ENCODE results near the gene HVCN1.
A peak's percentile ranks its signal among the peaks of the same experiment; 100 is the strongest.
"Not testable (repeated sequence)": the region's sequence is repeated elsewhere in the genome, so short reads cannot be mapped to it uniquely, and the experiment has no call there.

The HVCN1 gene

GRCh38 chr12:110737016-110737415 lies 48.1 kb upstream of the HVCN1 start:
- H3K36me3 ChIP-seq (ENCODE audit: control insufficient read depth in 2 of 2, insufficient read depth in 1 of 2, low read length in 2 of 2), result peaks cover 24 to 30% of the 10 kb centered on the region in 2 experiments; a peak in 2 of 3 replicates
- POLR2A ChIA-PET, result interaction anchor here (1.1 kb wide), 1 partner anchor 79 kb away, joined by 3 read pairs; no protein-coding TSS in a partner anchor
- 0 out of 2 replicates have a peak, but pooled peaks have one; percentile 6 for TF ChIP-seq PRDM10 (tag by site-specific recombination; IDR thresholded peaks at IDR 0.05)
- H3K4me3 ChIP-seq (ENCODE audit: low read depth, low read length); H3K27ac ChIP-seq (ENCODE audit: extremely low read depth, low read depth, low read length); CTCF ChIA-PET; H3K9me3 ChIP-seq (ENCODE audit: control insufficient read depth, insufficient read depth, low read depth, low read length): not testable (repeated sequence)
- H3K4me1 ChIP-seq (ENCODE audit: control insufficient read depth, insufficient read depth, low read length), result peaks cover 19% of the 10 kb centered on the region

GRCh38 chr12:110733900-110734299 lies 45.0 kb upstream of the HVCN1 start:
- peaks cover 52 to 56% of the 10 kb centered on the region in 2 experiments for H3K36me3 ChIP-seq (ENCODE audit: control insufficient read depth in 2 of 2, insufficient read depth in 1 of 2, low read length in 2 of 2)
- POLR2A ChIA-PET, result interaction anchor here (0.6 kb wide), 1 partner anchor 608 kb away, joined by 4 read pairs; no protein-coding TSS in a partner anchor
- no peak overlapping the region for H3K4me3 ChIP-seq (ENCODE audit: low read depth, low read length)
- CTCF ChIA-PET, result interaction anchor here (1.3 kb wide), 1 partner anchor 154 kb away, joined by 3 read pairs; no protein-coding TSS in a partner anchor
- TF ChIP-seq ZSCAN16 (tag by site-specific recombination; IDR thresholded peaks at IDR 0.05) (peak; percentile 82), KLF9 (tag by site-specific recombination; IDR thresholded peaks at IDR 0.05; ENCODE audit: low read depth) (peak; percentile 36; the same call in 1 of the 2 replicates), PRDM2 (tag by site-specific recombination; IDR thresholded peaks at IDR 0.05; ENCODE audit: borderline replicate concordance) (no peak), ZNF600 (tag by site-specific recombination; IDR thresholded peaks at IDR 0.05) (0 out of 2 replicates have a peak, but pooled peaks have one; percentile 32), KLF10 (tag by site-specific recombination; IDR thresholded peaks at IDR 0.05) (no peak), SP3 (tag by site-specific recombination; IDR thresholded peaks at IDR 0.05) (no peak), ZNF146 (tag by site-specific recombination; IDR thresholded peaks at IDR 0.05) (no peak), ZNF426 (tag by site-specific recombination; IDR thresholded peaks at IDR 0.05) (no peak), ZNF354C (tag by site-specific recombination; IDR thresholded peaks at IDR 0.05; ENCODE audit: borderline replicate concordance, low read depth) (no peak)
- no peaks in the 10 kb centered on the region for H3K9me3 ChIP-seq (ENCODE audit: control insufficient read depth, insufficient read depth, low read depth, low read length)
- H3K27ac ChIP-seq (ENCODE audit: extremely low read depth, low read depth, low read length), result no peak overlapping the region
- H3K4me1 ChIP-seq (ENCODE audit: control insufficient read depth, insufficient read depth, low read length), result peaks cover 19% of the 10 kb centered on the region

- no peaks in the 10 kb centered on the region for H3K9me3 ChIP-seq (ENCODE audit: control insufficient read depth, insufficient read depth, low read depth, low read length)
- no peak overlapping the region for H3K27ac ChIP-seq (ENCODE audit: extremely low read depth, low read depth, low read length)
- TF ChIP-seq EGR2 (tag by site-specific recombination; IDR thresholded peaks at IDR 0.05; ENCODE audit: low read depth) (no peak), ZNF600 (tag by site-specific recombination; IDR thresholded peaks at IDR 0.05) (no peak), PRDM6 (tag by site-specific recombination; IDR thresholded peaks at IDR 0.05) (0 out of 2 replicates have a peak, but pooled peaks have one; percentile 21), ZSCAN16 (tag by site-specific recombination; IDR thresholded peaks at IDR 0.05) (no peak), ZBTB49 (tag by site-specific recombination; IDR thresholded peaks at IDR 0.05; ENCODE audit: low read depth) (no peak), ZBTB20 (tag by site-specific recombination; IDR thresholded peaks at IDR 0.05) (no peak)
- ChIA-PET POLR2A (interaction anchor here (0.6 kb wide), 1 partner anchor 607 kb away, joined by 4 read pairs; no protein-coding TSS in a partner anchor), CTCF (interaction anchor here (0.6 to 1.3 kb wide), 2 partner anchors 119 to 155 kb away, joined by 3 read pairs; no protein-coding TSS in a partner anchor)
- H3K4me3 ChIP-seq (ENCODE audit: low read depth, low read length), result no peak overlapping the region
- peaks cover 19% of the 10 kb centered on the region for H3K4me1 ChIP-seq (ENCODE audit: control insufficient read depth, insufficient read depth, low read length)
- peaks cover 56 to 59% of the 10 kb centered on the region in 2 experiments for H3K36me3 ChIP-seq (ENCODE audit: control insufficient read depth in 2 of 2, insufficient read depth in 1 of 2, low read length in 2 of 2)
Measured at GRCh38 chr12:110733089-110733715, 44.3 kb upstream of the HVCN1 start.
